ENCODE results near the gene NAV3.

NAV3 gene

GRCh38 chr12:78002878-78003277 is 172.2 kb downstream of the NAV3 start:
- Histone ChIP-seq H3K4ac (ENCODE audit: low read length) (no peak overlapping the region), H3K36me3 (replicated peaks in 1 of 2; ENCODE audit: control insufficient read depth in 2 of 2, insufficient read depth in 2 of 2, low read length in 2 of 2) (no peaks in the 10 kb centered on the region), H2BK12ac (ENCODE audit: low read length) (no peak overlapping the region), H3K27me3 (ENCODE audit: control insufficient read depth in 3 of 3, insufficient read depth in 3 of 3, low read depth in 1 of 3, low read length in 3 of 3) (no peaks in the 10 kb centered on the region), H3K4me2 (ENCODE audit: insufficient read depth, low read length, poor library complexity, severe bottlenecking) (no peak overlapping the region), H2AFZ (ENCODE audit: low read length) (no peak overlapping the region), H2BK5ac (ENCODE audit: low read length) (no peak overlapping the region), H2BK120ac (ENCODE audit: low read depth, low read length) (no peak overlapping the region), H3K9me3 (replicated peaks in 1 of 2; ENCODE audit: control insufficient read depth in 2 of 2, insufficient read depth in 1 of 2, low read depth in 1 of 2, low read length in 2 of 2) (no peaks in the 10 kb centered on the region), H3K9ac (ENCODE audit: low read depth, low read length, poor library complexity) (no peak overlapping the region), H3K14ac (ENCODE audit: low read length) (no peak overlapping the region), H4K8ac (ENCODE audit: low read depth, low read length) (no peak overlapping the region), H2BK15ac (ENCODE audit: low read length) (no peak overlapping the region), H3K4me1 (ENCODE audit: control insufficient read depth in 2 of 2, insufficient read depth in 1 of 2, low read depth in 1 of 2, low read length in 2 of 2) (peaks cover 0 to 3% of the 10 kb centered on the region in 2 donors), H4K91ac (ENCODE audit: low read depth, low read length, poor library complexity) (no peak overlapping the region), H3K4me3 (ENCODE audit: low read length in 2 of 2) (no peak overlapping the region), H3K23ac (ENCODE audit: low read depth, low read length, poor library complexity) (no peak overlapping the region), H3K27ac (replicated peaks; ENCODE audit: low read length) (no peak overlapping the region), H2AK5ac (ENCODE audit: low read depth, low read length) (no peak overlapping the region), H3K18ac (ENCODE audit: low read length) (no peak overlapping the region), H3K79me1 (ENCODE audit: low read depth, low read length) (no peaks in the 10 kb centered on the region)
- no peak for DNase-seq (ENCODE audit: low spot score)
- no CpG with 5 or more reads among the region's 1 CpG for WGBS, 2 donors (ENCODE audit: extremely low coverage in 2 of 2, insufficient read length in 2 of 2, insufficient replicate concordance in 1 of 2)

- no peak for DNase-seq (ENCODE audit: low spot score)
- no peaks in the 10 kb centered on the region for H3K9me3 ChIP-seq (replicated peaks in 1 of 2; ENCODE audit: control insufficient read depth in 2 of 2, insufficient read depth in 1 of 2, low read depth in 1 of 2, low read length in 2 of 2)
- H3K9ac ChIP-seq (ENCODE audit: low read depth, low read length, poor library complexity): no peak overlapping the region
- no peak overlapping the region for H2AK5ac ChIP-seq (ENCODE audit: low read depth, low read length)
- no peak overlapping the region for H2BK120ac ChIP-seq (ENCODE audit: low read depth, low read length)
- H4K91ac ChIP-seq (ENCODE audit: low read depth, low read length, poor library complexity): no peak overlapping the region
- H2BK12ac ChIP-seq (ENCODE audit: low read length): no peak overlapping the region
- no peak overlapping the region for H2AFZ ChIP-seq (ENCODE audit: low read length)
- H3K4me3 ChIP-seq (ENCODE audit: low read length in 2 of 2): no peak overlapping the region
- H3K36me3 ChIP-seq (replicated peaks in 1 of 2; ENCODE audit: control insufficient read depth in 2 of 2, insufficient read depth in 2 of 2, low read length in 2 of 2): no peaks in the 10 kb centered on the region
- no CpG with 5 or more reads among the region's 3 CpGs for WGBS, 2 donors (ENCODE audit: extremely low coverage in 2 of 2, insufficient read length in 2 of 2, insufficient replicate concordance in 1 of 2)
- no peaks in the 10 kb centered on the region for H3K79me1 ChIP-seq (ENCODE audit: low read depth, low read length)
- H4K8ac ChIP-seq (ENCODE audit: low read depth, low read length): no peak overlapping the region
- no peak overlapping the region for H3K27ac ChIP-seq (replicated peaks; ENCODE audit: low read length)
- no peak overlapping the region for H2BK5ac ChIP-seq (ENCODE audit: low read length)
- no peaks in the 10 kb centered on the region for H3K27me3 ChIP-seq (ENCODE audit: control insufficient read depth in 3 of 3, insufficient read depth in 3 of 3, low read depth in 1 of 3, low read length in 3 of 3)
- H3K4me1 ChIP-seq (ENCODE audit: control insufficient read depth in 2 of 2, insufficient read depth in 1 of 2, low read depth in 1 of 2, low read length in 2 of 2): peaks cover 0 to 3% of the 10 kb centered on the region in 2 donors
- H3K4me2 ChIP-seq (ENCODE audit: insufficient read depth, low read length, poor library complexity, severe bottlenecking): no peak overlapping the region
- H2BK15ac ChIP-seq (ENCODE audit: low read length): no peak overlapping the region
- H3K23ac ChIP-seq (ENCODE audit: low read depth, low read length, poor library complexity): no peak overlapping the region
- H3K18ac ChIP-seq (ENCODE audit: low read length): no peak overlapping the region
- no peak overlapping the region for H3K14ac ChIP-seq (ENCODE audit: low read length)
- H3K4ac ChIP-seq (ENCODE audit: low read length): no peak overlapping the region
Observed at GRCh38 chr12:78004249-78005093, 173.8 kb downstream of the NAV3 start.

- Histone ChIP-seq H3K79me1 (ENCODE audit: low read depth, low read length) (no peaks in the 10 kb centered on the region), H3K9ac (ENCODE audit: low read depth, low read length, poor library complexity) (no peak overlapping the region), H4K8ac (ENCODE audit: low read depth, low read length) (no peak overlapping the region), H3K27ac (replicated peaks; ENCODE audit: low read length) (no peak overlapping the region), H3K23ac (ENCODE audit: low read depth, low read length, poor library complexity) (no peak overlapping the region), H2BK5ac (ENCODE audit: low read length) (no peak overlapping the region), H3K4me2 (ENCODE audit: insufficient read depth, low read length, poor library complexity, severe bottlenecking) (no peak overlapping the region), H3K27me3 (ENCODE audit: control insufficient read depth in 3 of 3, insufficient read depth in 3 of 3, low read depth in 1 of 3, low read length in 3 of 3) (no peaks in the 10 kb centered on the region), H3K14ac (ENCODE audit: low read length) (no peak overlapping the region), H2AFZ (ENCODE audit: low read length) (no peak overlapping the region), H2BK15ac (ENCODE audit: low read length) (no peak overlapping the region), H2BK12ac (ENCODE audit: low read length) (no peak overlapping the region), H3K4ac (ENCODE audit: low read length) (no peak overlapping the region), H3K4me1 (ENCODE audit: control insufficient read depth in 2 of 2, insufficient read depth in 1 of 2, low read depth in 1 of 2, low read length in 2 of 2) (peaks cover 0 to 3% of the 10 kb centered on the region in 2 donors), H3K36me3 (replicated peaks in 1 of 2; ENCODE audit: control insufficient read depth in 2 of 2, insufficient read depth in 2 of 2, low read length in 2 of 2) (no peaks in the 10 kb centered on the region), H2BK120ac (ENCODE audit: low read depth, low read length) (no peak overlapping the region), H3K9me3 (replicated peaks in 1 of 2; ENCODE audit: control insufficient read depth in 2 of 2, insufficient read depth in 1 of 2, low read depth in 1 of 2, low read length in 2 of 2) (no peaks in the 10 kb centered on the region), H3K4me3 (ENCODE audit: low read length in 2 of 2) (no peak overlapping the region), H4K91ac (ENCODE audit: low read depth, low read length, poor library complexity) (no peak overlapping the region), H3K18ac (ENCODE audit: low read length) (no peak overlapping the region), H2AK5ac (ENCODE audit: low read depth, low read length) (no peak overlapping the region)
- DNase-seq (ENCODE audit: low spot score): no peak
- no CpG with 5 or more reads among the region's 3 CpGs for WGBS, 2 donors (ENCODE audit: extremely low coverage in 2 of 2, insufficient read length in 2 of 2, insufficient replicate concordance in 1 of 2)
Observed at GRCh38 chr12:78005094-78005492, 174.4 kb downstream of the NAV3 start.

GRCh38 chr12:78007173-78007572 is 176.5 kb downstream of the NAV3 start:
- Histone ChIP-seq H3K9me3 (replicated peaks in 1 of 2; ENCODE audit: control insufficient read depth in 2 of 2, insufficient read depth in 1 of 2, low read depth in 1 of 2, low read length in 2 of 2) (no peaks in the 10 kb centered on the region), H2AK5ac (ENCODE audit: low read depth, low read length) (no peak overlapping the region), H3K23ac (ENCODE audit: low read depth, low read length, poor library complexity) (no peak overlapping the region), H3K36me3 (replicated peaks in 1 of 2; ENCODE audit: control insufficient read depth in 2 of 2, insufficient read depth in 2 of 2, low read length in 2 of 2) (peaks cover 0 to 1% of the 10 kb centered on the region in 2 donors), H2AFZ (ENCODE audit: low read length) (no peak overlapping the region), H3K4ac (ENCODE audit: low read length) (no peak overlapping the region), H2BK120ac (ENCODE audit: low read depth, low read length) (no peak overlapping the region), H3K27ac (replicated peaks; ENCODE audit: low read length) (no peak overlapping the region), H3K4me3 (ENCODE audit: low read length in 2 of 2) (no peak overlapping the region), H2BK12ac (ENCODE audit: low read length) (no peak overlapping the region), H3K14ac (ENCODE audit: low read length) (no peak overlapping the region), H3K79me1 (ENCODE audit: low read depth, low read length) (no peaks in the 10 kb centered on the region), H3K4me1 (ENCODE audit: control insufficient read depth in 2 of 2, insufficient read depth in 1 of 2, low read depth in 1 of 2, low read length in 2 of 2) (peaks cover 0 to 3% of the 10 kb centered on the region in 2 donors), H3K18ac (ENCODE audit: low read length) (no peak overlapping the region), H3K27me3 (ENCODE audit: control insufficient read depth in 3 of 3, insufficient read depth in 3 of 3, low read depth in 1 of 3, low read length in 3 of 3) (no peaks in the 10 kb centered on the region), H2BK15ac (ENCODE audit: low read length) (no peak overlapping the region), H4K8ac (ENCODE audit: low read depth, low read length) (no peak overlapping the region), H3K9ac (ENCODE audit: low read depth, low read length, poor library complexity) (no peak overlapping the region), H3K4me2 (ENCODE audit: insufficient read depth, low read length, poor library complexity, severe bottlenecking) (no peak overlapping the region), H2BK5ac (ENCODE audit: low read length) (no peak overlapping the region), H4K91ac (ENCODE audit: low read depth, low read length, poor library complexity) (no peak overlapping the region)
- no CpG with 5 or more reads among the region's 4 CpGs for WGBS, 2 donors (ENCODE audit: extremely low coverage in 2 of 2, insufficient read length in 2 of 2, insufficient replicate concordance in 1 of 2)
- DNase-seq (ENCODE audit: low spot score): no peak

Data from neuronal stem cell (in vitro differentiated cells).